OCI-LY1 (cell line): Measurements from ENCODE around the gene RAD50.

Experiments used
- CTCF ChIP-seq: fragments of 200-600 bp; sonication (generic), shearing (Covaris generic); IDR thresholded peaks from 2 replicates; pipeline ENCODE4 v1.5.1; 2017; ENCODE audit warnings: mild to moderate bottlenecking, antibody characterized with exemption, low read length, moderate library complexity, mixed read lengths
- EZH2 ChIP-seq: fragments of 200-600 bp; sonication (generic), shearing (Covaris generic); IDR thresholded peaks from 2 replicates; pipeline ENCODE4 v1.8.0; 2017; ENCODE audit warnings: borderline replicate concordance, mixed run types, mild to moderate bottlenecking, antibody characterized with exemption, low read length, moderate library complexity, mixed read lengths

DNA sequence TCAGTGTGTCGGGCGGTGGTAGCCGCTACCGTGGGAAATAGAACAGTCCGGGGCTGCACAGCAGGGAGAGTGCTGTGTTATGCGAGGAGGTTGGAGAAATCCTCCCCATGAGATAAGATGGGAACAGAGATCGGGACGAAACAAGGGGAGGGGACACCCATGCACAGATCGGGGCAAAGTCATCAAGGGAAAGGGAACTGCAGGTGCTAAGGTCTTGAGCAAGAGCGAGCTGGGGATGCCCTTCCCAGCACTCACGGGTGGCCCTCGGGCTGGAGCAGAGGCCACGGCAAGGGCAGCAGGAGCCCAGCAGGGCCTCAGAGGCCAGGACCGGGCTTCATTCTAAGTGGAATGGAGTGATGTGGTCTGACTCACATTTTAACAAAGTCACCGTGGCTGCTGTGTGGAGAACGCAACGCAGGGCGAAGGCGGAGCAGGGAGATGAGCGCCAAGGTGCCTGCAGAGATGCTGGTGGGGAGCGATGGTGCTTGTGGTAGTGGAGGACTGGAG, 108.8 kb downstream of the RAD50 start:
- TF ChIP-seq CTCF (no peak), EZH2 (no peak)
